ENCODE data around the gene SORT1. TPM values are rescaled to one million over a fixed set of nuclear protein-coding genes. Genes with fewer than 3 reads are reported as not detected.

SORT1 gene
- total RNA-seq, 2 experiments from 2014 or later = 21.8 to 45.5 TPM

- intact Hi-C loops (cut with micrococcal nuclease; ENCODE audit: unreplicated experiment) = no loop called here
- CTCF ChIA-PET (ENCODE audit: unreplicated experiment) = no interaction called here
- H3K79me2 ChIP-seq (ENCODE audit: insufficient read depth, low read depth, low read length) = peaks cover 36% of the 10 kb centered on the region; the same call in 1 of the 2 replicates
Measured at GRCh38 chr1:109373126-109373525, 24.6 kb downstream of the SORT1 start.

DNA sequence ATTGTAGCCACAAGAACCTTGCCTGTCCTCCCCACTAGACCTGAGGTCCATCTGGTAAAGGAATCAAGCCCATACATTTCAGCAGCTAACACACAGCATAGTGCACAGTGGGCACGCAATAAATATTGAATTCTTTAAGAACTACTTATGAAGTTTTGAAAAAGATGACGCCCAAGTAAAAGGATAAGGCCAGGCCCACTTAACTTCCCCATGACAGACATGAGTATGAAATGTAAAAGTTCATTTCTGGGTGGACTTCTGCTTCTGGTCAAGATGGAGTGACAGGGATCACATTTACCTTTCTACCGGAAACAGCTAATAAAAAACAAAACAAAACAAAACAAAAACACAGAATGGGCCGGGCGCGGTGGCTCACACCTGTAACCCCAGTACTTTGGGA is 25.4 kb downstream of the SORT1 start:
- intact Hi-C loops (cut with micrococcal nuclease; ENCODE audit: unreplicated experiment) = no loop called here
- no peak overlapping the region for H3K27ac ChIP-seq (ENCODE audit: low read depth, low read length, poor library complexity, severe bottlenecking)
- no peaks in the 10 kb centered on the region for H3K9me2 ChIP-seq (ENCODE audit: insufficient read depth, low read length)
- no peak for TF ChIP-seq EZH2phosphoT487 (IDR thresholded peaks at IDR 0.05; ENCODE audit: borderline replicate concordance, low read depth, low read length)
- no peak for TF ChIP-seq CTCF (conservative IDR thresholded peaks at IDR 0.05; ENCODE audit: low read length)
- H3K4me2 ChIP-seq (ENCODE audit: low read length) = no peak overlapping the region
- H3K4me3 ChIP-seq (ENCODE audit: low read depth, low read length, poor library complexity, severe bottlenecking) = no peak overlapping the region
- no peaks in the 10 kb centered on the region for H3K9me3 ChIP-seq (ENCODE audit: low read length)
- no peak overlapping the region for H2AFZ ChIP-seq (ENCODE audit: low read length)
- H3K79me2 ChIP-seq (ENCODE audit: insufficient read depth, low read depth, low read length) = peaks cover 29% of the 10 kb centered on the region; the same call in 1 of the 2 replicates
- no peak for DNase-seq (ENCODE audit: low spot score)
- CTCF ChIA-PET (ENCODE audit: unreplicated experiment) = no interaction called here
- no peaks in the 10 kb centered on the region for H4K20me1 ChIP-seq (ENCODE audit: insufficient read depth, low read length)
- peaks cover 18% of the 10 kb centered on the region for H3K36me3 ChIP-seq (ENCODE audit: insufficient read depth, low read length)
- peaks cover 33% of the 10 kb centered on the region for H3K4me1 ChIP-seq (ENCODE audit: insufficient read depth, low read length, poor library complexity, severe bottlenecking)
- BruUV-seq (replicated peaks) = no TSS peak
- POLR2A ChIA-PET = interaction anchor here (0.6 kb wide), 1 partner anchor 31 kb away, joined by 3 read pairs; no protein-coding TSS in a partner anchor

More at GRCh38 chr1:109373126-109373525, 24.6 kb downstream of the SORT1 start:
- TF ChIP-seq CTCF (conservative IDR thresholded peaks at IDR 0.05; ENCODE audit: low read length) (no peak), EZH2phosphoT487 (IDR thresholded peaks at IDR 0.05; ENCODE audit: borderline replicate concordance, low read depth, low read length) (no peak)
- BruUV-seq (replicated peaks) = no TSS peak
- H3K27ac ChIP-seq (ENCODE audit: low read depth, low read length, poor library complexity, severe bottlenecking) = no peak overlapping the region
- no peak overlapping the region for H3K4me3 ChIP-seq (ENCODE audit: low read depth, low read length, poor library complexity, severe bottlenecking)
- POLR2A ChIA-PET = interaction anchor here (0.9 to 1.2 kb wide), 2 partner anchors 9 to 23 kb away, joined by 4 to 10 read pairs; no protein-coding TSS in a partner anchor
- H2AFZ ChIP-seq (ENCODE audit: low read length) = no peak overlapping the region
- no peaks in the 10 kb centered on the region for H4K20me1 ChIP-seq (ENCODE audit: insufficient read depth, low read length)
- no peak for DNase-seq (ENCODE audit: low spot score)
- H3K9me2 ChIP-seq (ENCODE audit: insufficient read depth, low read length) = no peaks in the 10 kb centered on the region
- peaks cover 13% of the 10 kb centered on the region for H3K36me3 ChIP-seq (ENCODE audit: insufficient read depth, low read length)
- peaks cover 42% of the 10 kb centered on the region for H3K4me1 ChIP-seq (ENCODE audit: insufficient read depth, low read length, poor library complexity, severe bottlenecking)
- H3K9me3 ChIP-seq (ENCODE audit: low read length) = no peaks in the 10 kb centered on the region
- no peak overlapping the region for H3K4me2 ChIP-seq (ENCODE audit: low read length)

GRCh38 chr1:109371341-109371739 is 26.4 kb downstream of the SORT1 start:
- peaks cover 27% of the 10 kb centered on the region for H3K36me3 ChIP-seq (ENCODE audit: insufficient read depth, low read length)
- no peaks in the 10 kb centered on the region for H4K20me1 ChIP-seq (ENCODE audit: insufficient read depth, low read length)
- H3K9me2 ChIP-seq (ENCODE audit: insufficient read depth, low read length) = no peaks in the 10 kb centered on the region
- intact Hi-C loops (cut with micrococcal nuclease; ENCODE audit: unreplicated experiment) = no loop called here
- H3K27ac ChIP-seq (ENCODE audit: low read depth, low read length, poor library complexity, severe bottlenecking) = no peak overlapping the region
- H3K4me1 ChIP-seq (ENCODE audit: insufficient read depth, low read length, poor library complexity, severe bottlenecking) = peaks cover 33% of the 10 kb centered on the region
- H3K4me3 ChIP-seq (ENCODE audit: low read depth, low read length, poor library complexity, severe bottlenecking) = no peak overlapping the region
- ChIA-PET POLR2A (interaction anchor here (1.4 kb wide), 1 partner anchor 19 kb away, joined by 4 read pairs; no protein-coding TSS in a partner anchor), CTCF (ENCODE audit: unreplicated experiment) (no interaction called here)
- TF ChIP-seq CTCF (conservative IDR thresholded peaks at IDR 0.05; ENCODE audit: low read length) = no peak
- no peak for TF ChIP-seq EZH2phosphoT487 (IDR thresholded peaks at IDR 0.05; ENCODE audit: borderline replicate concordance, low read depth, low read length)
- H2AFZ ChIP-seq (ENCODE audit: low read length) = no peak overlapping the region
- H3K4me2 ChIP-seq (ENCODE audit: low read length) = 0 out of 2 replicates have a peak overlapping the region, but pooled peaks have one; percentile 16
- no peaks in the 10 kb centered on the region for H3K9me3 ChIP-seq (ENCODE audit: low read length)
- H3K79me2 ChIP-seq (ENCODE audit: insufficient read depth, low read depth, low read length) = peaks cover 29% of the 10 kb centered on the region; the same call in 1 of the 2 replicates
- BruUV-seq (replicated peaks) = no TSS peak
- DNase-seq (ENCODE audit: low spot score) = no peak
